Neural progenitor cell (in vitro differentiated cells): Measurements from ENCODE around the gene KERA.

Experiments
- EZH2 ChIP-seq: fragments of 200-600 bp; sonication (generic); IDR thresholded peaks from 2 replicates; pipeline ENCODE4 v1.6.1; 2017; ENCODE audit warnings: antibody characterized with exemption, mild to moderate bottlenecking, moderate library complexity
- EZH2phosphoT487 ChIP-seq: fragments of 200-600 bp; sonication (generic); IDR thresholded peaks from 2 replicates; pipeline ENCODE4 v1.6.1; 2017; ENCODE audit warnings: antibody characterized with exemption
- TF ChIP-seq, protein P1 (sequence below): fragments of 200-600 bp; sonication (generic); IDR thresholded peaks from 2 replicates; pipeline ENCODE4 v1.5.1; 2017; ENCODE audit warnings: antibody characterized with exemption, mild to moderate bottlenecking

- TF ChIP-seq, protein P1, sequence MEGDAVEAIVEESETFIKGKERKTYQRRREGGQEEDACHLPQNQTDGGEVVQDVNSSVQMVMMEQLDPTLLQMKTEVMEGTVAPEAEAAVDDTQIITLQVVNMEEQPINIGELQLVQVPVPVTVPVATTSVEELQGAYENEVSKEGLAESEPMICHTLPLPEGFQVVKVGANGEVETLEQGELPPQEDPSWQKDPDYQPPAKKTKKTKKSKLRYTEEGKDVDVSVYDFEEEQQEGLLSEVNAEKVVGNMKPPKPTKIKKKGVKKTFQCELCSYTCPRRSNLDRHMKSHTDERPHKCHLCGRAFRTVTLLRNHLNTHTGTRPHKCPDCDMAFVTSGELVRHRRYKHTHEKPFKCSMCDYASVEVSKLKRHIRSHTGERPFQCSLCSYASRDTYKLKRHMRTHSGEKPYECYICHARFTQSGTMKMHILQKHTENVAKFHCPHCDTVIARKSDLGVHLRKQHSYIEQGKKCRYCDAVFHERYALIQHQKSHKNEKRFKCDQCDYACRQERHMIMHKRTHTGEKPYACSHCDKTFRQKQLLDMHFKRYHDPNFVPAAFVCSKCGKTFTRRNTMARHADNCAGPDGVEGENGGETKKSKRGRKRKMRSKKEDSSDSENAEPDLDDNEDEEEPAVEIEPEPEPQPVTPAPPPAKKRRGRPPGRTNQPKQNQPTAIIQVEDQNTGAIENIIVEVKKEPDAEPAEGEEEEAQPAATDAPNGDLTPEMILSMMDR = no peak
- no peak for TF ChIP-seq EZH2
- TF ChIP-seq EZH2phosphoT487 = no peak
Observed at GRCh38 chr12:91077228-91077954, 19.6 kb upstream of the KERA start.
